ENCODE data around the gene TMEM242.

GRCh38 chr6:157307661-157308060 is 15.7 kb downstream of the TMEM242 start:
- TF ChIP-seq CTCF (conservative IDR thresholded peaks at IDR 0.05 in 1 of 2, IDR thresholded peaks at IDR 0.05 in 1 of 2; ENCODE audit: extremely low read depth in 1 of 2, insufficient read depth in 1 of 2, low read depth in 1 of 2, low read length in 2 of 2) (no peak), EZH2 (IDR thresholded peaks at IDR 0.05; ENCODE audit: borderline replicate concordance, low read length) (no peak)
